ENCODE results near the gene NEK1.

DNA sequence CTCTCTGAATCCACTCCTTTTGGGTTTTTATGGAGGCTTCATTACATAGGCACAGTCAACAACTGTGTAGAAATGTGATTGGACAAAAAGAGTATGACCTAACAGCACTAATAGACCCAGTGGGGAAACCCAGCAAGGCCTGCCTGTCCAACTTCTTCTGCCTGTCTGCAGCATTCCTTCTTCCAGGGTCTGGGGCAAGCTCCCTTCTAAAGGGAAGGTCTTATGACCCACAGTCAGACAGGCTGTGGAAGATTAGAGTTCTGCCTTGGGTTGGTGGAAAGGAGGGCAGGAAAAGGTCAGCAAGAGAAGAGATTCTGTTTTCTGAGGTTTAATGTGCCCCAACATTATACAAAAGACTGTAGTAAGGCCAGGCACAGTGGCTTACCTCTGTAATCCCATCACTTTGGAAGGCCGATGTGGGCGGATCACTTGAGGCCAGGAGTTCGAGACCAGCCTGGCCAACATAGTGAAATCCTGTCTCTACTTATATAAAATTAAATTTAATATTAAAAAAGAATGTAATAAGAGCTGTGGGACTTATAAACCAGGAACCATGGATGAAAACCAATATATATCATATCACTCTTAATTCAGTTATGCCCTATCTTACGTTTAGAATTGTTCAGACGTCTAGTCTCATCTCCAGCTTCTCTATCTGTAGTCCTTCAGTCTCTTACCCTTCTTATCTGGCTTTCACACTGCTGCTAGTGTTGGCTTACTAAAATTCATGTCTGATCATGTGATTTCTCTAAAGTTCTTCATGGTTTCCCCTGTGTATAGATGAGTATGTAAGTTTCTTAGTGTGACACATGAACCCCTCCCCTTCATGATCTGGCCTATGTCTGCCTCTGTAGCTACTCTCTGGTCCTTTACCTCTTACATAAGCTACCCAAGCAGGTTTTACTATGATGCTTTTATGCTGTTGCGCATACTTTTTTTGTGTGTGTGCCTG lies 14.2 kb upstream of the NEK1 start:
- TF ChIP-seq POLR2A (IDR thresholded peaks at IDR 0.05; ENCODE audit: low read depth, low read length) (no peak), POLR2AphosphoS5 (IDR thresholded peaks at IDR 0.05; ENCODE audit: low read depth, low read length) (no peak), TAF1 (IDR thresholded peaks at IDR 0.05; ENCODE audit: borderline replicate concordance, low read depth, low read length) (no peak)
